Ascending aorta (tissue), 2 donors: ENCODE measurements around the gene APOC4. TPM values are rescaled to one million over a fixed set of nuclear protein-coding genes. Genes with fewer than 3 reads are reported as not detected.

Source experiments
- DNase-seq, 2 donors: peaks; one replicate each; pipeline ENCODE4 v3.0.0-alpha.2; 2019; ENCODE audit warnings: low spot score in 2 of 2
- H3K27ac ChIP-seq, 2 donors: fragments of 200-600 bp; sonication (generic); one replicate each; pipeline ENCODE4 v1.5.1; 2016 to 2017; ENCODE audit warnings: mild to moderate bottlenecking in 1 of 2
- H3K27me3 ChIP-seq: fragments of 200-600 bp; sonication (generic); one replicate; pipeline ENCODE4 v1.5.1; 2017
- H3K36me3 ChIP-seq, 2 donors: fragments of 200-600 bp; sonication (generic); one replicate each; pipeline ENCODE4 v1.5.1; 2016
- H3K4me1 ChIP-seq, 2 donors: fragments of 200-600 bp; sonication (generic); one replicate each; pipeline ENCODE4 v1.5.1; 2016 to 2017; ENCODE audit warnings: mild to moderate bottlenecking in 1 of 2
- H3K4me3 ChIP-seq, 2 donors: fragments of 200-600 bp; sonication (generic); one replicate each; pipeline ENCODE4 v1.5.1; 2016 to 2017; ENCODE audit warnings: mild to moderate bottlenecking in 1 of 2
- H3K9me3 ChIP-seq, 2 donors: fragments of 200-600 bp; sonication (generic); one replicate each; pipeline ENCODE4 v1.5.1; 2016
- CTCF ChIP-seq, 3 experiments: fragments of 200-600 bp in 2 of 3; fragments of 450-650 bp in 1 of 3; sonication (generic) in 2 of 3; IDR thresholded peaks; one replicate each; pipeline ENCODE4 v1.5.1; 2016 to 2019; ENCODE audit warnings: antibody characterized with exemption in 3 of 3, mild to moderate bottlenecking in 1 of 3, moderate library complexity in 1 of 3
- intact Hi-C: fragments of 100-400 bp; cut with DNase I; formaldehyde crosslinking; loops from one replicate; pipeline ENCODE4 v1.15.1; 2023
- total RNA-seq: library from RNA; depleted of rRNA; stranded (reverse); fragments of >200 nt; gene quantifications from one replicate; pipeline ENCODE4 v1.1.0, GENCODE V29; 2016

Gene APOC4
- total RNA-seq, 1 donor from 2014 or later: not detected

DNA sequence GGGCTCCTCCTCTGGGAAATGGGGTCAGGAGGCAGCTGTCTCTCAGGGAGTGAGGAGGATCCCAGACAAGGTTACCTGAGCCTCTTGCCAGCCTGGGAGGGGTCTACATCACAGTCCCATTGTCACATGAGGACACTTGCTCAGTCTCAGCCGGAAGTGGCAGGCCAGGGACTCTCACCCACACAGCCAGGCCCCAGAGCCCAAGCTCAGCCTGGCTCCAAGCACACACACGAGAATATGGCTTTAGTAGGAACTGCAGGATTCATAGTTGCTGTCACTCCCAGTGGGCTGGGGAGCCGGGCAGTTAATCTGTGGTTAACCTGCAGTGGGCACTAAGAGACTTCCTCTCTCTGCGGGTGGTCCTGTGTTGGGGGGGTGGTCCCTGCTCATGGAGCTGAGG, 43.4 kb downstream of the APOC4 start:
- no peak for TF ChIP-seq CTCF (IDR thresholded peaks at IDR 0.05)
- H3K4me1 ChIP-seq: no peaks in the 10 kb centered on the region
- H3K4me3 ChIP-seq: no peak overlapping the region
- DNase-seq: no peak
- intact Hi-C loops: no loop called here
- H3K27ac ChIP-seq: no peak overlapping the region
- H3K36me3 ChIP-seq: peaks cover 64 to 87% of the 10 kb centered on the region in 2 donors
- no peaks in the 10 kb centered on the region for H3K9me3 ChIP-seq
- H3K27me3 ChIP-seq: no peaks in the 10 kb centered on the region

- Histone ChIP-seq H3K4me1 (no peaks in the 10 kb centered on the region), H3K9me3 (no peaks in the 10 kb centered on the region), H3K36me3 (peaks cover 68 to 90% of the 10 kb centered on the region in 2 donors), H3K4me3 (no peak overlapping the region), H3K27ac (no peak overlapping the region), H3K27me3 (no peaks in the 10 kb centered on the region)
- DNase-seq: no peak
- no peak for TF ChIP-seq CTCF (IDR thresholded peaks at IDR 0.05)
- intact Hi-C loops: no loop called here
Observed at GRCh38 chr19:44986389-44986788, 44.4 kb downstream of the APOC4 start.

DNA sequence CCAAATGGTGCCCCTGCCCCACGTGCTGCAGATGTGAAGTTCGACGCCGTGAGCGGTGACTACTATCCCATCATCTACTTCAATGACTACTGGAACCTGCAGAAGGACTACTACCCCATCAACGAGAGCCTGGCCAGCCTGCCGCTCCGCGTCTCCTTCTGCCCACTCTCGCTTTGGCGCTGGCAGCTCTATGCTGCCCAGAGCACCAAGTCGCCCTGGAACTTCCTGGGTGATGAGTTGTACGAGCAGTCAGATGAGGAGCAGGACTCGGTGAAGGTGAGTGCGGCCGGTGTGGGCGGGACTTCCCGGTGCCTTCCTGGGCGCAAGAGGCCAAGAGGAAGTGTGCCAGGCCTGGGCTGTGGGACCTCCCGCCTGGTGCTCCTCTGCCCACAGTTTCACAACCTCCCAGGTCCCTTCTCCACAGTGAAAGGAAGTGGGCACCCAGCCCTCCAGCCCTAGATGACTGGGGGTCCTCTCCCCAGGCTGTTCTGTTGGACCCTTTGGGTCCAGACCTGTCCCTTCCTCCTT, 45.2 kb downstream of the APOC4 start:
- Histone ChIP-seq H3K27me3 (no peaks in the 10 kb centered on the region), H3K9me3 (no peaks in the 10 kb centered on the region), H3K4me3 (no peak overlapping the region), H3K27ac (no peak overlapping the region), H3K36me3 (peaks cover 69 to 90% of the 10 kb centered on the region in 2 donors), H3K4me1 (no peaks in the 10 kb centered on the region)
- intact Hi-C loops: no loop called here
- TF ChIP-seq CTCF (IDR thresholded peaks at IDR 0.05): no peak
- DNase-seq: no peak

- intact Hi-C loops: no loop called here
- TF ChIP-seq CTCF (IDR thresholded peaks at IDR 0.05): no peak
- Histone ChIP-seq H3K27me3 (no peaks in the 10 kb centered on the region), H3K4me3 (no peak overlapping the region), H3K9me3 (no peaks in the 10 kb centered on the region), H3K4me1 (no peaks in the 10 kb centered on the region), H3K27ac (no peak overlapping the region), H3K36me3 (peaks cover 70 to 93% of the 10 kb centered on the region in 2 donors)
- DNase-seq: no peak
Observed at GRCh38 chr19:44988273-44988672, 46.2 kb downstream of the APOC4 start.

DNA sequence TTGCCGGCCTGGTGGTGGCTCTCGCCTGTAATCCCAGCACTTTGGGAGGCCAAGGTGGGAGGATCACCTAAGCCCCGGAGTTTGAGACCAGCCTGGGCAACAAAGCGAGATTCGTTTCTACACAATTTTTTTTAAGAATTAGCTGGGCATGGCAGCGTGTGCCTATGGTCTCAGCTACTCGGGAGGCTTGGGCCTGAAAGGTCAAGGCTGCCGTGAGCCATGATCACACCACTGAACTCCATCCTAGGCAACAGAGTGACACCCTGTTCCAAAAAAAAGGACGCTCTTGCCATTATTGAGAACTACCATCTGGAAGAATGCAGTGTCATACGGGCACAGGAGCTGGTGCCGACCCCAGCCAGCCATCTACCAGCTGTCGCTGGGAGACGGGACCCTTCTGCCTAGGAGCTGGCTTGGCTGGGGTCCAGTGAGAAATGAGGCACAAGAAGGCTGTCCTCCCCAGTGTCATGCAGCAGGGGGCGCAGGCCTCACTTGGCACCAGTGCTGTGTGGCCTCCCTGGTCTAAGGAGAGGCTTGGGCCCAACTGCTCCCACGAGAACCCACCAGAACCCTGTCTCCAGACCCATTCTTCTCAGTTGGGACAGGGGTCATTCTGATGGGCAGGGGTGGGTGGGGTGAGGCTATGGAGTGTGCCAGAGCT, 47.0 kb downstream of the APOC4 start:
- H3K9me3 ChIP-seq: no peaks in the 10 kb centered on the region
- no peaks in the 10 kb centered on the region for H3K27me3 ChIP-seq
- H3K4me3 ChIP-seq: no peak overlapping the region
- TF ChIP-seq CTCF (IDR thresholded peaks at IDR 0.05): peak; percentile 23 to 46 (median 31)
- DNase-seq: peak in 1 of 2 donors; percentile 74
- peaks cover 70 to 90% of the 10 kb centered on the region in 2 donors for H3K36me3 ChIP-seq
- H3K27ac ChIP-seq: no peak overlapping the region
- H3K4me1 ChIP-seq: no peaks in the 10 kb centered on the region
- intact Hi-C loops: no loop called here
